K562 (cell line): ENCODE data around the gene CYP24A1. TPM values are rescaled to one million over a fixed set of nuclear protein-coding genes. Genes with fewer than 3 reads are reported as not detected.

Source experiments
- ATF6 ChIP-seq: sonication (generic); formaldehyde crosslinking; IDR thresholded peaks from 2 replicates; pipeline ENCODE4 v1.4.0; 2020; ENCODE audit warnings: mild to moderate bottlenecking, missing genetic modification reagents
- CHD2 ChIP-seq: IDR thresholded peaks from 2 replicates; pipeline ENCODE4 v1.6.1; 2011; ENCODE audit warnings: low read depth, low read length
- CTCF ChIP-seq, 3 experiments: IDR thresholded peaks in 2 of 3; conservative IDR thresholded peaks in 1 of 3; 2 replicates each; pipeline ENCODE4 v1.5.1; 2011 to 2012; ENCODE audit warnings: low read length in 3 of 3, mild to moderate bottlenecking in 3 of 3, control low read depth in 2 of 3, improper control_type of control experiment in 1 of 3, inconsistent platforms in 1 of 3, low read depth in 1 of 3, mixed read lengths in 1 of 3, moderate library complexity in 1 of 3; ENCODE audit not compliant: insufficient read depth in 2 of 3
- JUNB ChIP-seq: fragments of 450-650 bp; formaldehyde crosslinking; conservative IDR thresholded peaks from 2 replicates; pipeline ENCODE4 v1.4.0; 2020; ENCODE audit warnings: mild to moderate bottlenecking
- MCM7 ChIP-seq, 2 experiments: fragments of 450-650 bp; IDR thresholded peaks; 2 replicates each; pipeline ENCODE4 v1.6.1; 2016 to 2018
- MIER1 ChIP-seq: fragments of 450-650 bp; IDR thresholded peaks from 2 replicates; pipeline ENCODE4 v1.6.1; 2016; ENCODE audit warnings: antibody characterized with exemption, mild to moderate bottlenecking, low read depth
- RB1 ChIP-seq: fragments of 450-650 bp; IDR thresholded peaks from 2 replicates; pipeline ENCODE4 v1.6.1; 2017; ENCODE audit warnings: low read depth, mild to moderate bottlenecking
- SAFB2 ChIP-seq: fragments of 200-400 bp; formaldehyde crosslinking; IDR thresholded peaks from 2 replicates; pipeline ENCODE4 v1.6.1; 2018; ENCODE audit warnings: borderline replicate concordance, low read length, low read depth, moderate library complexity; ENCODE audit not compliant: severe bottlenecking
- TBL1XR1 ChIP-seq, 2 experiments: IDR thresholded peaks; 2 replicates each; pipeline ENCODE4 v1.6.1; 2012; ENCODE audit warnings: improper control_type of control experiment in 2 of 2, low read length in 2 of 2, mild to moderate bottlenecking in 1 of 2
- polyA plus RNA-seq, 8 experiments: library from polyadenylated mRNA; depleted of rRNA in 4 of 8; stranded (reverse) in 5 of 8; unstranded in 3 of 8; fragments of >200 nt; fragmentation: Nextera tagmentation in 2 of 8; fragmentation: Illumina TruSeq in 1 of 8; extraction: Ambion mirVana in 2 of 8; extraction: Trizol in 1 of 8; gene quantifications; 2 replicates each; pipeline versions ENCODE4 v1.2.1 to v1.2.3, GENCODE V29; 2011 to 2014; ENCODE audit warnings: inconsistent platforms in 1 of 8, missing spikeins in 1 of 8
- total RNA-seq, 7 experiments: library from RNA; depleted of rRNA in 6 of 7; stranded (reverse); fragments of >200 nt in 6 of 7; fragmentation: Illumina TruSeq in 2 of 7; extraction: Trizol in 2 of 7; gene quantifications; 2 replicates each; pipeline versions ENCODE4 v1.2.1 to v1.2.3, GENCODE V29; 2011 to 2021; ENCODE audit warnings: low replicate concordance in 1 of 7

The CYP24A1 gene
- total and polyA plus RNA-seq, 9 of the 15 experiments (the other 6 are each of a cell fraction or from before 2014, with no cell fraction given): 0.04 TPM; not detected in 8

- no peak for TF ChIP-seq MIER1
- TF ChIP-seq CTCF (IDR thresholded peaks at IDR 0.05 in 2 of 3, conservative IDR thresholded peaks at IDR 0.05 in 1 of 3; ENCODE audit: insufficient read depth in 2 of 3, low read depth in 1 of 3, low read length in 3 of 3): peak in 2 of 3 experiments; percentile 31 to 58; a peak in 2 of 6 replicates
- TF ChIP-seq CHD2: no peak
- no peak for TF ChIP-seq RB1
- TF ChIP-seq SAFB2: no peak
- no peak for TF ChIP-seq TBL1XR1 (IDR thresholded peaks at IDR 0.05; ENCODE audit: low read length in 2 of 2)
- TF ChIP-seq MCM7 (IDR thresholded peaks at IDR 0.05): no peak
- no peak for TF ChIP-seq JUNB (CRISPR knock-in tag)
- TF ChIP-seq ATF6 (CRISPR knock-in tag): no peak
Measured at GRCh38 chr20:54194724-54195438, 21.1 kb upstream of the CYP24A1 start (continued).
